DMS53 treated with DMSO at 0.1 percent for 48 hours (cell line): ENCODE measurements around the gene PLG.
"Not testable (repeated sequence)": the region's sequence is repeated elsewhere in the genome, so short reads cannot be mapped to it uniquely, and the experiment has no call there.

Experiments used
- DNase-seq: peaks from one replicate; lab custom pipeline; 2025; ENCODE audit not compliant: unreplicated experiment; lab: John Stamatoyannopoulos, UW

The PLG gene

DNA sequence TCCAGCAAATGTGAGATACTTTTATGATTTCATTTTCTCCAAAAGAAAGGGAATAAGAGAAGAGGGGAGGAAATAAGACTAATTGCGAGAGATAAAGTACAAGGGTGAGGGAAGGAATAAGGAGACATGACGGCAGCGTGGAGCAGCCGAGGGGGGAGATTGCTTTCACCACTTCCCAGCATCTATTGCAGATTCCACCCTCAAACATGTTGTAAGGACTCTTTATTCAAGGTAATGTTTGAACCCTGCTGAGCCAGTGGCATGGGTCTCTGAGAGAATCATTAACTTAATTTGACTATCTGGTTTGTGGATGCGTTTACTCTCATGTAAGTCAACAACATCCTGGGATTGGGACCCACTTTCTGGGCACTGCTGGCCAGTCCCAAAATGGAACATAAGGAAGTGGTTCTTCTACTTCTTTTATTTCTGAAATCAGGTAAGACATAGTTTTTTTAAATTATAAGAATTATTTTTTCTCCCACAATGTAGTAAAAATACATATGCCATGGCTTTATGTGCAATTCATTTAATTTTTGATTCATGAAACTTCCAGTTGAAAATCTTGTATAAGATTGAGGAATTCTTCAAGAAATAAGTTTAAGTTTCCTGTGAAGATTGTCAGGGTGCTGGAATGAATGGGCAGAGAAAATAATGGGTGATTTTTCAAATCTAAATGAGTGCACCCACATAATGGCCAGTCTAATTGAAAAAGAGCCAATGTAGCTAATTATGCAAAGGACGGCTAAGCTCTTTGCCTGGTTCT is at the start of gene PLG:
Gene PLG, plus strand, starts transcription at position 327 of the 763 bp plus-strand sequence. Its CDS starts 61 bp downstream, at position 388.
- not testable (repeated sequence) for DNase-seq

DNA sequence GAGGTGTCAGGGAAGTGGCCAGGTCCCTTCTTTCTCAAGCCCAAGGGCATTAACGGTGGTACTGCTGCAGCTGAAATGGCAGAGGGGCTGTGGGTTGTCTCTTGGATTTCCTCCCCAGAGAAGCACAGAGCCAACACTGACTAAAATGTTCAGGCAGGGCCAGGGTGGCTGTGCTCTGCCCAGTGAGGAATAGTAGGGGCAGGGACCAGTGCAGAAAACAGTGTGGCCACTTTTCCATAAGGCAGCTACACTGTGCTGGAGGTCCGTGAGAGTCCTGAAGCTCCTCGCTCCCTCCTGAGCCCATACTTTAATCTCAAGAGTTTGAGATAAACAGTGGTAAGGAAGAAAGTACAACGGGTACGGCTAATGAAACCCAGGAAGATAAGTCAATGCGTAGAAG is 42.5 kb upstream of the PLG start:
- DNase-seq = no peak

DNA sequence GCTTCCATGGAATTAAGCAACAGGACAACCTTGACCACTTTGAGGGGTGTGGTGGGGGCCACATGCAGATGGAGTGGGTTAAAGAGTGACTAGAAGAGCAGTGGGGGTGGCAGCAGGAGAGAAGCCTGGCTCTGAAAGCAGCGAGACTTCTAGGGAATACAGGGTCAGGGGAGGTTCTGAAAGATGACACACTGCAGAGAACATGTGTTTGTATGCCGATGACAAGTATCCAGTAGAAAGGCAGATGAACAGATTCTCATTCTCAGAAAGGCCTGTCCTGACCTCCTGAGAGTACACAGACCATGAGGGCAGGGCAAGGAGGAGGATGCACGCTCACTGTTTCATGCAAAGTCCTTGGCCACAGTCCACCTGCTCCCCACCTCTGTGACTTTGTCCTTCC is 40.8 kb upstream of the PLG start:
- no peak for DNase-seq

DNA sequence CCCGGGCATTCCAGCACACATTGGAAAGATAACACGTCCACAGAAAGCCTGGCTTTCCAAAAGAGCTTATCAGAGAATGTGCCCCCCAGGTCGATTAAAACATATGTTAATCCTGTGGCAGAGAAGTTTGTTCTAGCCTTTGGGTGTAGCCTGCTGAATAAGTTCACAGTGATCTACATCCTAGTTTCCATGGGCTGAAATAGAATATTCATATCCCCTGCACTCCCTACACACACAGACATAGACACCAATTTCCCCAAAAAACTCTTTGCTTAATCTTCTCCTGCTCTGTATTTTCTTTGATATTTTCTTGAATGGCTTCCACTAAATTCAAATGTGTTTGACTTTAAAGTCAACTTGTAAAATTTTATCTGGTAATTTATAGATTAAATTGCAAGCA is 39.6 kb upstream of the PLG start:
- no peak for DNase-seq

DNA sequence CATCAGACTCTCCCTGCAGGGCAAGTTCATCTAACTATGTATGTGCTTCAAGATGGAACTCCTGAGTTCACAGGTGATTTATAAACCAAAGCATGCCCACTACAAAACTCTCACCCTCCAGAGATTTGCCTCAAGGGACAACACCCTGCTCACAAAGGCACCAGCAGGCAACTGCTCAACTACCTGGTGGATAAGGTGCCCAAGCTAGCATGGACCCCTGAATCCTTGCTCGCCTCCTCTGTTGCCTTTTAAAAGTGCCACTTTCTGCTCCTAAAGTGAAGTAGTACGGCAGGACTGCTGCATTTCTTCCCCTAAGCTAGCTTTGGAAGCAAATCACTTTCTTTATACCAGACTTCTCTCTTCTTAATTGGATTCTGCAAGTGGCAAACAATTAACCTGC is 39.2 kb upstream of the PLG start:
- no peak for DNase-seq

DNA sequence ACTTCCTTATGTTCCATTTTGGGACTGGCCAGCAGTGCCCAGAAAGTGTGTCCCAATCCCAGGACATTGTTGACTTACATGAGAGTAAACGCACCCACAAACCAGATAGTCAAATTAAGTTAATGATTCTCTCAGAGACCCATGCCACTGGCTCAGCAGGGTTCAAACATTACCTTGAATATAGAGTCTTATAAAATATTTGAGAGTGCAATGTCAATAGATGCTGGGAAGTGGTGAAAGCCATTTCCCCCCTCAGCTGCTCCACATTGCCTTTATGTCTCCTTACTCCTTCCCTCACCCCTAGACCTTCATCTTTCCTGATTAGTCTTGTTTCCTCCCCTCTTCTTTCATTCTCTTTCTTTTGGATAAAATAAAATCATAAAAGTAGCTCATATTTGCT is 37.8 kb upstream of the PLG start, which contains the start of gene LPA:
Gene LPA, minus strand, starts transcription at position 78 of the 400 bp plus-strand sequence. Its CDS starts 61 bp downstream, at position 17.
- DNase-seq = not testable (repeated sequence)

DNA sequence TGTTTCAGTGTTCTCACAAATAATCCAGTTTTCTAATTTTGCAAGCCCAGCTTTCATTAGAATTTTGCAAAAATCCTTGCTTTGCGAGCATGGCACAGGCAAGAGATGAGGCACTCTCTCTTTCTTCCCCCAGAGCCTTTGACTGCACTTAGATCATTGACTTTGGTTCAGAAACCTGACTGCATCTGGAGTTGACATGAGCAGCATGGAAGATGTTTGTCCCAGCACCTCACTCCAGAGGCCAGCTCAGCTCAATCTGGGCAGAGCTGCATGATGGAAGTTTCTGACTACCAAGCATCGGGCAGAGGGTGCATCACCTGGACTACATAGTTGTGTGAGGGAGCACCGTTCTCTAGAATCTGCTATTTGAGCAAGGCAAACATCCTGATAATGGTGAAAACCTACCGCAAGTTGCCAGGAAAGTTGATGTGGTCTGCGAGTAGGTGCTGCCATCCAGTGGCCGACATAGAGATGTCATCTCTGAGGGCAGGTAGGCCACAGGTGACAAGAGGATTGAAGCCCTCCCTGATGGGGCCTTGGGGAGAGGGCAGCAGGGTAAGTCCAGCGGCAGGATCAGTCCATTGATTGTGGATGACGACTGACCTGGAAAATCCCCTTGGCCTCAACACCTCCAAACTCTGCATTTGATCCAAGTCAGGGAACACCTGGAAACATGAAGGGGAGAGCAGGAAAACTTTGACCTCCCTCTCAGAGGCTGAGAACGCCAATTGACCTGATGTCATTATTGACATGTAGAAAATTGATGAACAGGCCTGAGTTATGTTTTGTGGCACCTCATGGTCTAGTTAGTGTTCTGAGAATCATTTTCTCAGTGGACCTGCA is 34.2 kb upstream of the PLG start:
- peak; percentile 49 for DNase-seq

DNA sequence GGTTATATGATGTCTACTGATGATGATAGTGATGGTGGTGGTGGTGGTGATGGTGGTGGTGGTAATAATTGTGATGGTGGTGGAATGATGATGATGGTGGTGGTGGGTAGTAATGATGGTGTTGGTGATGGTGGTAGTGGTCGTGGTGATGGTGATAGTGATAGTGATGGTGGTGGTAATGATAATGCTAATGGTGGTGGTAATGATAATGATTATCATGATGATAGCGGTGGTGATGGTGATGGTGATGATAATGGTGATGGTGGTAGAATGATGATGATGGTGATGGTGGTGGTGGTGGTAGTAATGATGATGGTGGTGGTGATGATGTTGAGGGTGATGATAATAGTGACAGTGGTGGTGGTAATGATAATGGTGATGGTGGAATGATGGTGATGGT is 33.5 kb upstream of the PLG start:
- DNase-seq = no peak

DNA sequence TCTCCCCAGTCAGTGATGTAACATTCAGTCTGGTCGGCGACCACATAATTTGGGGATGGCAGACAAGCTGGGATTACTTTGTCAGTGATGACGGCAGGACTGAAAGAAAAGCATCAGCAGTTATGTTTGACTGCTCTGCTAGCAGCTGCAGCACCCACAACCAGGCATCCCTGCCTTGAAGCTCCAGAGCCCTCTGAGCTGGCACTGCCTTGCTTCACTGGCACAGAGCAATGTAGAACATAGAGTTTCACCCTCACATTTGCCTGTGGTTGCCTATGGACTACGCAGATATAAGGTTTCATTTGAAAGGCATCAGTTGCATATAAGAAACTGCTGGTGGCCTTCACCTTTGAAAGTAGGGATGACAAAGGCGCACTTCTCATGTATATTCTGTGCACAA is 25.6 kb upstream of the PLG start:
- DNase-seq = not testable (repeated sequence)

DNA sequence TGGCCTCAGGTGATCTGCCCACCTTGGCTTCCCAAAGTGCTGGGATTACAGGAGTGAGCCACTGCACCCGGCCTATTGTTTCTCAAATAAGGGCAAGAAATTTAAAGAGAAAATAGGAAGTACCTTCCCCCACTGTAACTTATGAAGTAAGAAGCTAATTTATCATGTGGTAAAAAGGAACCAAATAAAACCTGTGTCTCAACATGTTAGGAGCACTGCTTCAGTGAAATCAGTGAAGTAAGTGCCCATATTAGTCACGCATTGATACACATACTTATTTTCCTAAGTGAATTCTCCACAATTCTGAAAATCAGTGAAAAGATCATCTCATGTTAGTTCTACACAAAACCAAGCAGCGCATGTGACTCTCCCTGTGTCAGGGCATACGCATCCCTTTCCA is 23.8 kb upstream of the PLG start:
- DNase-seq = no peak

DNA sequence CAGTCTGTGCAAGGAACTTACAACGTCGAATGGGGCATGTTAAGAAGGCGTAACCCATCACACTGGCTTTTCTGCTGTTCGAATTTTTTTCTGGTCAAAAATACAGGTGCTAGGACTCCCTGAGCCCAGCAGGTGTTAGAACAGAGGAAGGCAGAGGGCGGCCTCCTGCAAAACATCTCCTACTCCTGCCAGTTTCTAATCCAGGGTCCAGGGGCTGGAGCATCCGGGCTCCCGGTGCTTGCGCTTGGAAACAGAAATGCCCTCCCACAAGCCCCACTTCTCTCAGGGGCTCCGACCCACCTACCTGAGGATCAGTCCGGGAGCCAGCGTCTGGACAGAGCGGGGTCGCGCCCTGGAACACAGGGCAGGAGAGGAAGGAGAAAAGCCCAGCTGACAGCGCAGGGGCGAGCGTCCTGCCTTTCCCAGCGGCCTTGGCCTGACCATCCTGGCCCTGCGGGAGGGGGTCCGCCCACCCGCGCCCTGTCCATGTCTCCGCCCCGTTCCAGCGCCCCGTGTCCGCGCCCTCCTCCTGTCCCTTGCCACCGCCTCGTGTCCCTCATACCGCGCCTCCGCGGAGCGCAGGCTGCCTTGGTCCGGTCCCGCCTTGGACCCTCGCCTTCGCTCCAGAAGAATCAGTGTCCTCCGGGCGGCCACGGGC is 23.2 kb upstream of the PLG start:
- DNase-seq = no peak

DNA sequence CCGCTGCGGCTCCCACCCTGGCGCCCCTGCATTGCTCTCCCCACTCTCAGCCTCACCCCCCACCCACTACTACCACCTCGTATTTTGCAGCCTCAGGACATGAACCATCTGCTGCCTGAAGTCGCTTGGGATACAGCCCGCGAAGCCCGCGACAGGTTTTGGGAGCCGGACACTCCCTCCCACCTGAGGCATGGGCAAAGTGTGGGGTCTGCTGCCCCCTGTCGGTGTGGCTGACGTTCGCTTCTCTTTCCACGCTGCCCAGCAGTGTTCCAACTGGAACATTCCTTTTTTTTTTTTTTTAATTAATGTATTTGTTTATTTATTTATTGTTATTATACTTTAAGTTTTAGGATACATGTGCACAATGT is 22.7 kb upstream of the PLG start:
- DNase-seq = no peak

DNA sequence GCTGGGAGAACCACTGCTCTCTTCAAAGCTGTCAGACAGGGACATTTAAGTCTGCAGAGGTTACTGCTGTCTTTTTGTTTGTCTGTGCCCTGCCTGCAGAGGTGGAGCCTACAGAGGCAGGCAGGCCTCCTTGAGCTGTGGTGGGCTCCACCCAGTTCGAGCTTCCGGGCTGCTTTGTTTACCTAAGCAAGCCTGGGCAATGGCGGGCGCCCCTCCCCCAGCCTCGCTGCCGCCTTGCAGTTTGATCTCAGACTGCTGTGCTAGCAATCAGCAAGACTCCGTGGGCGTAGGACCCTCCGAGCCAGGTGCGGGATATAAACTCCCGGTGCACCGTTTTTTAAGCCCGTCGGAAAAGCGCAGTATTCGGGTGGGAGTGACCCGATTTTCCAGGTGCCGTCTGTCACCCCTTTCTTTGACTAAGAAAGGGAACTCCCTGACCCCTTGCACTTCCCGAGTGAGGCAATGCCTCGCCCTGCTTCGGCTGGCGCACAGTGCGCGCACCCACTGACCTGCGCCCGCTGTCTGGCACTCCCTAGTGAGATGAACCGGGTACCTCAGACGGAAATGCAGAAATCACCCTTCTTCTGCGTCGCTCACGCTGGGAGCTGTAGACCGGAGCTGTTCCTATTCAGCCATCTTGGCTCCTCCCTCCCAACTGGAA is 16.8 kb upstream of the PLG start:
- not testable (repeated sequence) for DNase-seq

DNA sequence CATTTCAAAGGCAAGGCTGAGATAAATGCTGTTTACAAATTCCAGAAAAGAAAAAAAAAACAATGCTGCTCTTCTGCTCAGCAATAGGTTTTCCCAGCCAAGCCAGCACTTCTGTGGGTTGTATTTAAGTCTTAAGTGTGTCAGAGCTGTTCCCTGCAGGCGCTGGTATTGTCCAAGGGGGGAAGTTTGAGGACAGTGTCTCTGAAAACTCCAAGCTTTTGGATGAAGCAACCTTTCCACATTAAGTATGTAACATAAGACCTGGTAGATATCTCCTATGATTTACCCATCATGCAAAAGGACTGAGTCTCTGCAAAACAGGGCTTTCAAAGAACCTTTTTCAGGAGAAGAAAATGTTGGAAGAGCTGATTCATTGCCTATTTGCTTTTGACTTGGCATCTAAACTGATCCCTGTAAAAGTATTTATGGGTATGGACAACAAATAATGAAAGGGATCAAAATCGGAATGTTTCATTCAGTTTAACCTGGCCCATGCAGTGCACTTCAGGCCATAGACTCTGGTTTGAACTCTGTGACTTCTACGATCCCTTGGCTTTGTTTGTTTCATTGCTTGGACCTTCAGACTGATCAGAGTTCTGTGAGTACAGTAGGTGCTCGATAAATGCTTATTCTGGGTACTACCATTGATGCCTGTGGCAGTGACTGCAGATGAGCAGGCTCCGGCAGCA is 16.1 kb upstream of the PLG start:
- DNase-seq = no peak

DNA sequence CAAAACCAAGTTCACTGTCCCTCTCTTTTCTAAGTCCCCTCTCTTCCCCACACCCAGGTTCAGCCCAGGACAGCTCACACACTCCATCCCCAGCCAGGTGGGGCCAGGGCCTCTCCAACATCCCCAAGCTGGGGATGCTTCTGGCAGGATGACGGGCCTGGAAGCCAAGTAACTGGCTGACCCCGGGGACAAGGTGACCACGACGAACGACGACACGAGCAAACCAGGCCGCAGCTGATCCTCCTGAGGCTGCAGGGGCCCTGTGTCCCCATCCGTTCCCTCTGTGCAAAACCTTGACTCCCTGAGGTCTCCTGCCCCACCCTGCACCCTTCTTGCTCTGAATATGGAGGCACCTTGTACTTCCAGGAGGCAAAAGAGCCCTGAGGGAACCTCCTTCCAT is 11.6 kb upstream of the PLG start:
- DNase-seq = no peak

DNA sequence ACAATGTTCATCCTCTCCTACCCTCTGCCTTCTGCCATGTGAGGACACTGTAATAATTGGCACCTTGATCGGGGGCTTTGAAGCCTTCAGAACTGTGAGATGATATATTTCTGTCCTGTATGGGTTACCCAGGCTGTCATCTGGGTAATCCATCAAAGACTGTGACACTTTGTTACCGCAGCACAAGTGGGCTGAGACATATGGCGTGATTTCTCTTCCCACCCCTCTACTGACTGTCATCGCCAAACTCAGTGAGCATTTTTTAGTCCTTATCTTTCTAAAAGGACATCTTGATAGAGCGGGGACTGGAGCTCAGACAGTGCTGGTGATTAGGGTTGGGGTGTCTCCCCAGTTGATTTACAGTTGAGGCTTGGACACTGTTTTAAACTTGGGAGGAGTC is 10.4 kb upstream of the PLG start:
- DNase-seq = no peak

DNA sequence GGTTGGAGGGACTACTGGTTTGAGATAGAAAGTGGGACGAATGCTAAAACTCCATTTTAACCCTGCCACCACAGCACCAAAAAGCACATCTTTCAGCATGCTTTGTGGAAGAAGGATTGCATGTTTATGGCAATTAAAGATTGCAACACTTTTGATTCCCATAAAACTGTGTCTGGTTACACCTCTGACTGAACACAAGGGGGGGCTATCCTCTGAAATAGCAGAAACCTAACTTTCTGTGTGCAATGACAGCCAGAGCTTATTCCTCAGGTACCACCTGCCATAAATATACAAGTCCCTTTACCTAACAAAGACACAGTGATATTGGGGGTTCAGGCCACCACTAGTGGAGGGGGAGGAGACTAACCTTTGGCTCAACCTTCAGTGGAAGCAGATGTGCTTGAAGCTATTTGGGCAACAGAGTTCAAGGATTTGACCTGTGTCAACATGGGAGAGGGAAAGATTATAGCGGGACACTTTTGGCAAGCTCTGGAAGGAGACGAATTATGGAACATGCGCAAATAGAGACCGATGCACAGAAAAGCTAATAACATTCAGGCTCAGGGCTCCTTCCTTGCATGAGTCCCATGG is 9.6 kb upstream of the PLG start:
- DNase-seq = no peak

DNA sequence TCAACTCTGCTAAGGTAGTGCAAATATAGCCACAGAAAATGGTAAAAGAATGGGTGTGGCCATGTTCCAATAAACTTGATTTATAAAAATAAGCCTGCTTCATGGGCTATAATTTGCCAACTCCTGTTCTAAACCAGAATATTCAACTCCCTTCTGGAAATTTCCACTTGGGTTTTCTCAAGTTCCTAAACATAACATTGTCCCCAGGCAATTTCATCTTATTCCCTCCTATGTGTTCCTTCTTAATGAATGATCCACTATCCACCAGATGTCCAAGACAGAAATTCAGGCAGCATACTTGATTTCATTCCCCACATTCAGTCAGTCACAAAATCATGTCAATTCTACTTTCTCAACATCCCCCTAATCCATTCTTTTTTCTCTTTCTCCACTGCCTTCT is 7.0 kb upstream of the PLG start:
- not testable (repeated sequence) for DNase-seq

DNA sequence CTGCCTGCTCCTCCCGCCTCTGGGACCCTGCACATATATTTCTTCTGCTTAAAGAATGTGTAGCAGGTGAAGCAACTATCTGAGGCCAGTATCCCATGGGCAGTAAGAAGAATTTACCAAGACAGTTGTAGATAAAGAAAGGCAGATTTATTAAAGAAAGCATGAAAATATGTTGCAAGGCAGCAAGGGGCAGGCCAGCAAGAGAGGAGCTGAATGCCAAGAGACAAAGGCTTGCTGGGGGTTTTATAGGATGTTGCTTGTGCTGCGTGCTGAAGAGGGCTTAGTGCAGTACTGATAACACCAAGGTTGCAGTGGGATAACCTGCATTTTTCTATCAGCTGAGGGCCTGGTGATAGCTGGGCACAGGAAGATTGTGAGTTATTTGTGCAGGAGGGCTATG is 6.4 kb upstream of the PLG start:
- not testable (repeated sequence) for DNase-seq

DNA sequence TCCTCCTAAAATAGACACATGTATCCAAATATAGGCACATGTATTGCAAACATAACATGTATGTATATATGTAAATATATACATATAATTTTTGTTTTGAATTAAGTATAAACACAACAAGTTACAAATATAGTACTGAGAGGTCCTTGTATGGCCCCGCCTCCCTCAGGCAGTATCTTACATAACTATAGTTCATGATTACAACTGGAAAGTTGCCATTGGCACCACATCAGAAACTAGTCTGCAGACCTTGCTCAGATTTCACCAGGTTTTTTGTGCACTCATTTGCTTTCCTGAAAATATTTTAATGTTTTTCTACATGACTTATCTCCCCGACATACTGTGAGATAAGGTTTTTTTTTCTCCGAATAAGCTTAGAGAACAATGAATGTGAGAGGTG is 5.2 kb upstream of the PLG start:
- not testable (repeated sequence) for DNase-seq
